Liver (tissue), 9 donors: ENCODE measurements around the gene PM20D1. TPM values are rescaled to one million over a fixed set of nuclear protein-coding genes. Genes with fewer than 3 reads are reported as not detected.

Experiments
- DNase-seq: peaks from one replicate; pipeline ENCODE4 v3.0.0-alpha.2; 2017; ENCODE audit warnings: low spot score
- H3K27ac ChIP-seq, 2 donors: one replicate each; pipeline ENCODE4 v1.7.0; 2013; ENCODE audit warnings: inconsistent platforms in 2 of 2, low read length in 2 of 2, control low read depth in 1 of 2, low read depth in 1 of 2, mild to moderate bottlenecking in 1 of 2
- H3K27me3 ChIP-seq, 4 donors: one replicate each; pipeline versions ENCODE4 v1.6.1 to v1.7.0; 2013; ENCODE audit warnings: low read length in 3 of 4, inconsistent platforms in 1 of 4, mild to moderate bottlenecking in 1 of 4, moderate library complexity in 1 of 4; ENCODE audit not compliant: control insufficient read depth in 4 of 4, insufficient read depth in 4 of 4
- H3K36me3 ChIP-seq, 4 donors: one replicate each; pipeline versions ENCODE4 v1.6.1 to v1.7.0; 2013; ENCODE audit warnings: low read length in 3 of 4, mild to moderate bottlenecking in 3 of 4, low read depth in 1 of 4, moderate library complexity in 1 of 4; ENCODE audit not compliant: control insufficient read depth in 4 of 4, insufficient read depth in 3 of 4
- H3K4me1 ChIP-seq, 4 donors: one replicate each; pipeline versions ENCODE4 v1.6.1 to v1.7.0; 2013; ENCODE audit warnings: low read length in 3 of 4, mild to moderate bottlenecking in 3 of 4, moderate library complexity in 1 of 4; ENCODE audit not compliant: control insufficient read depth in 4 of 4, insufficient read depth in 4 of 4
- H3K4me3 ChIP-seq, 3 donors: one replicate each; pipeline versions ENCODE4 v1.6.1 to v1.7.0; 2013; ENCODE audit warnings: low read length in 3 of 3, control low read depth in 1 of 3, low read depth in 1 of 3, mild to moderate bottlenecking in 1 of 3
- H3K9ac ChIP-seq, 2 donors: one replicate each; pipeline ENCODE4 v1.7.0; 2013; ENCODE audit warnings: low read length in 2 of 2, mild to moderate bottlenecking in 2 of 2, moderate library complexity in 2 of 2, control low read depth in 1 of 2, low read depth in 1 of 2
- H3K9me3 ChIP-seq, 4 donors: one replicate each; pipeline versions ENCODE4 v1.6.1 to v1.7.0; 2013; ENCODE audit warnings: low read length in 3 of 4; ENCODE audit not compliant: control insufficient read depth in 4 of 4
- EGR1 ChIP-seq, 2 donors: IDR thresholded peaks; 2 replicates each; pipeline ENCODE4 v1.6.1; 2016 to 2018; ENCODE audit warnings: antibody characterized with exemption in 2 of 2, low read depth in 2 of 2
- FOXA1 ChIP-seq: IDR thresholded peaks from 2 replicates; pipeline ENCODE4 v1.6.1; 2016; ENCODE audit warnings: antibody characterized with exemption
- FOXA2 ChIP-seq: IDR thresholded peaks from 2 replicates; pipeline ENCODE4 v1.6.1; 2016; ENCODE audit warnings: antibody characterized with exemption
- HNF4A ChIP-seq, 2 donors: conservative IDR thresholded peaks; 2 replicates each; pipeline ENCODE4 v1.6.1; 2016; ENCODE audit warnings: antibody characterized with exemption in 2 of 2, mild to moderate bottlenecking in 2 of 2
- HNF4G ChIP-seq: IDR thresholded peaks from 2 replicates; pipeline ENCODE4 v1.6.1; 2016; ENCODE audit warnings: antibody characterized with exemption
- JUND ChIP-seq, 2 donors: IDR thresholded peaks; 2 replicates each; pipeline ENCODE4 v1.6.1; 2016; ENCODE audit warnings: antibody characterized with exemption in 2 of 2
- MAX ChIP-seq: IDR thresholded peaks from 2 replicates; pipeline ENCODE4 v1.6.1; 2016; ENCODE audit warnings: antibody characterized with exemption
- NR2F2 ChIP-seq: IDR thresholded peaks from 2 replicates; pipeline ENCODE4 v1.6.1; 2016; ENCODE audit warnings: antibody characterized with exemption
- RAD21 ChIP-seq, 2 donors: IDR thresholded peaks; 2 replicates each; pipeline ENCODE4 v1.6.1; 2016; ENCODE audit warnings: antibody characterized with exemption in 2 of 2, mild to moderate bottlenecking in 2 of 2
- REST ChIP-seq: IDR thresholded peaks from 2 replicates; pipeline ENCODE4 v1.6.1; 2016; ENCODE audit warnings: antibody characterized with exemption, mild to moderate bottlenecking
- RXRA ChIP-seq, 2 donors: IDR thresholded peaks; 2 replicates each; pipeline ENCODE4 v1.6.1; 2017 to 2018; ENCODE audit warnings: antibody characterized with exemption in 2 of 2, mild to moderate bottlenecking in 1 of 2
- TAF1 ChIP-seq: conservative IDR thresholded peaks from 2 replicates; pipeline ENCODE4 v1.6.1; 2016; ENCODE audit warnings: antibody characterized with exemption, mild to moderate bottlenecking
- YY1 ChIP-seq: IDR thresholded peaks from 2 replicates; pipeline ENCODE4 v1.6.1; 2016; ENCODE audit warnings: antibody characterized with exemption, mild to moderate bottlenecking
- ZBTB33 ChIP-seq: IDR thresholded peaks from 2 replicates; pipeline ENCODE4 v1.6.1; 2016; ENCODE audit warnings: antibody characterized with exemption
- WGBS: extraction: QIAGEN DNeasy Blood & Tissue Kit; methylation state at CpG from one replicate; pipeline ENCODE4 v1.1.7; 2013; 5-methylcytosine and 5-hydroxymethylcytosine counted together
- polyA plus RNA-seq, 2 donors: library from polyadenylated mRNA; stranded (reverse) in 1 of 2; unstranded in 1 of 2; fragments of 200-250 nt in 1 of 2; fragments of >200 nt in 1 of 2; fragmentation: Nextera tagmentation in 1 of 2; extraction: Ambion mirVana in 1 of 2; gene quantifications; one replicate each; pipeline versions ENCODE4 v1.2.1 to v1.2.3, GENCODE V29; 2013 to 2015
- total RNA-seq, 2 donors: library from RNA; depleted of rRNA; stranded (reverse); fragments of >200 nt; gene quantifications; one replicate each; pipeline ENCODE4 v1.2.3, GENCODE V29; 2014
- TF ChIP-seq, protein P1 (sequence below): fragments of 150-350 bp; IDR thresholded peaks from 2 replicates; pipeline ENCODE4 v1.5.1; 2017; ENCODE audit warnings: improper control_type of control experiment, low read depth, low read length; ENCODE audit not compliant: missing input control
- TF ChIP-seq, protein P2 (sequence below): IDR thresholded peaks from 2 replicates; pipeline ENCODE4 v1.6.1; 2016; ENCODE audit warnings: antibody characterized with exemption
- donor health status: healthy.
- donor health status: healthy.
- donor health status: healthy.
- donor health status: healthy.
- donor health status: healthy.

Gene PM20D1
- total and polyA plus RNA-seq, 4 donors = under 0.01 to 0.30 (median 0.22) TPM

GRCh38 chr1:205842229-205842628, 7.7 kb downstream of the PM20D1 start:
- no peak for TF ChIP-seq FOXA1
- no peak for TF ChIP-seq RXRA (IDR thresholded peaks at IDR 0.05)
- TF ChIP-seq FOXA2 = no peak
- no peak for TF ChIP-seq RAD21 (IDR thresholded peaks at IDR 0.05)
- no peak for TF ChIP-seq JUND (IDR thresholded peaks at IDR 0.05)
- TF ChIP-seq EGR1 (IDR thresholded peaks at IDR 0.05; ENCODE audit: low read depth in 2 of 2) = no peak
- no peak for TF ChIP-seq HNF4G
- Histone ChIP-seq H3K4me3 (no peak overlapping the region), H3K36me3 (no peaks in the 10 kb centered on the region), H3K9me3 (no peaks in the 10 kb centered on the region), H3K27me3 (no peaks in the 10 kb centered on the region), H3K9ac (no peak overlapping the region), H3K4me1 (peaks cover 0 to 16% (median 10%) of the 10 kb centered on the region in 4 donors), H3K27ac (no peak overlapping the region)
- no peak for DNase-seq
- WGBS = 95% methylated on average over 2 of the region's 2 CpGs

DNA sequence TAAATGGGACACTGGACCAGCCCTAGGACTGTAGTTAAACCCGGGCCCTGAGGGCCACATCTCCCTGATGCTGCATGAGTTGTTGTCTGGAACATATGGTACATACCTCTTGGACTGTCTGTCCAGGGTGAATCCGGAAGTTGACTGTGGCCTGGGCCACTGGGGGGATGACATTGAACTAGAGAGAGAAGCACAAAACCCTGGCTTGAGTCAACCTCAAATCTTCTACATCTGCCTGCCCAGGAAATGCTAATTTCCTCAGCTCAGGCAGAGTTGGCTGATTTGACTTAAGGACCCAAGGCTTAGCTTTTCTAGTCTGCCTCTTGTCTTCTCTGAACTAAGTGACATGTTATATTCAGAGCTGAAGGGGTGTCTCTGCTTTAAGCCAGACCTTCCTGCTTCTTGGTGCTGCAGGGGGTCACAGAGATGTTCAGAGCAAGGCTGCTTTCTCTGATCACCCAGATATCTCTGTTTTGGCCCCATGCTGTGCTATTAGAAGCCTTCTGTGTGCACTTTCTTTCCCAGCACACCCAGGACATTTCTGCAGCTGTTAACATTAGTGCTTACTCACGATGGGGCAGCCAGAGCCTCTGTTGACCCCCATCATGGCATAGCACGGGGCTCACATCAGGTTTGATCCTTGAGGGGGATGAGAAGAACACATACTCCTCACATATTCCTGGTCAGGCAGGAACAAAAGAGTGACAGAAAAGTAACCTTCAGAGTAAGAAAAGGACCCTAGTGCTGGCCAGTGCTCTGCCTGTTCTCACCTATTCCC, 9.6 kb downstream of the PM20D1 start:
- no peak for DNase-seq
- 85% methylated on average over 4 of the region's 4 CpGs for whole genome bisulfite sequencing
- Histone ChIP-seq H3K27me3 (no peaks in the 10 kb centered on the region), H3K4me3 (no peak overlapping the region), H3K9me3 (no peaks in the 10 kb centered on the region), H3K36me3 (no peaks in the 10 kb centered on the region), H3K4me1 (peaks cover 0 to 16% (median 10%) of the 10 kb centered on the region in 4 donors), H3K27ac (no peak overlapping the region), H3K9ac (no peak overlapping the region)
- TF ChIP-seq RAD21 (IDR thresholded peaks at IDR 0.05) = no peak
- TF ChIP-seq HNF4A (conservative IDR thresholded peaks at IDR 0.05) = no peak
- no peak for TF ChIP-seq TAF1
- TF ChIP-seq, protein P1, sequence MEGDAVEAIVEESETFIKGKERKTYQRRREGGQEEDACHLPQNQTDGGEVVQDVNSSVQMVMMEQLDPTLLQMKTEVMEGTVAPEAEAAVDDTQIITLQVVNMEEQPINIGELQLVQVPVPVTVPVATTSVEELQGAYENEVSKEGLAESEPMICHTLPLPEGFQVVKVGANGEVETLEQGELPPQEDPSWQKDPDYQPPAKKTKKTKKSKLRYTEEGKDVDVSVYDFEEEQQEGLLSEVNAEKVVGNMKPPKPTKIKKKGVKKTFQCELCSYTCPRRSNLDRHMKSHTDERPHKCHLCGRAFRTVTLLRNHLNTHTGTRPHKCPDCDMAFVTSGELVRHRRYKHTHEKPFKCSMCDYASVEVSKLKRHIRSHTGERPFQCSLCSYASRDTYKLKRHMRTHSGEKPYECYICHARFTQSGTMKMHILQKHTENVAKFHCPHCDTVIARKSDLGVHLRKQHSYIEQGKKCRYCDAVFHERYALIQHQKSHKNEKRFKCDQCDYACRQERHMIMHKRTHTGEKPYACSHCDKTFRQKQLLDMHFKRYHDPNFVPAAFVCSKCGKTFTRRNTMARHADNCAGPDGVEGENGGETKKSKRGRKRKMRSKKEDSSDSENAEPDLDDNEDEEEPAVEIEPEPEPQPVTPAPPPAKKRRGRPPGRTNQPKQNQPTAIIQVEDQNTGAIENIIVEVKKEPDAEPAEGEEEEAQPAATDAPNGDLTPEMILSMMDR = no peak
- no peak for TF ChIP-seq RXRA (IDR thresholded peaks at IDR 0.05)
- TF ChIP-seq REST = no peak
- no peak for TF ChIP-seq YY1
- no peak for TF ChIP-seq NR2F2
- no peak for TF ChIP-seq FOXA2
- TF ChIP-seq MAX = no peak
- TF ChIP-seq ZBTB33 = no peak
- TF ChIP-seq, protein P2, sequence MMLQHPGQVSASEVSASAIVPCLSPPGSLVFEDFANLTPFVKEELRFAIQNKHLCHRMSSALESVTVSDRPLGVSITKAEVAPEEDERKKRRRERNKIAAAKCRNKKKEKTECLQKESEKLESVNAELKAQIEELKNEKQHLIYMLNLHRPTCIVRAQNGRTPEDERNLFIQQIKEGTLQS = no peak
